Measurements from ENCODE around the gene SCAF8. TPM values are rescaled to one million over a fixed set of nuclear protein-coding genes. Genes with fewer than 3 reads are reported as not detected.

The SCAF8 gene
- total RNA-seq, 1 experiment from 2014 or later: 28.6 TPM

DNA sequence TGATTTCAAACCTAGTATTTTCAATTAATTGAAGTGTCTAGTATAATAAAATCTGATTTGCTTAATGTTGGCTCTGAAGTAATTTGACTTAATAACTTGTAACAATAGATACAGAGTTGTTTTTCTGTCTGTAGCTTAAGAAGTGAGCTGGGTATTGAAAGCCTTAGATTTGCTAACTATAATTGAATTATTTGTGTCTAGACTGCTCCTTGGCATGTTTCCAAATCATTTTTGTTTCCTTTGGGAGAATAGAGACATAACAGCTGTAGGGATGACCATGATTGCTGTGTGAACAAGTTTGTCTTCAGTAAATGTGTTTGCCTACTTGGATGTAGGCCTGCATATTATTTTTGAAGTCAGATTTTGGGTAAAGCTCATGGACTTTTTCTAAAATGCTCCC lies 115.4 kb downstream of the SCAF8 start:
- BruUV-seq (replicated peaks): no TSS peak
- CTCF ChIA-PET: interaction anchor here (0.6 kb wide), 1 partner anchor 14 kb away, joined by 3 read pairs; no protein-coding TSS in a partner anchor
- H3K9me3 Mint-ChIP-seq (ENCODE audit: low read depth, unreplicated experiment): no peaks in the 10 kb centered on the region
- H3K4me1 Mint-ChIP-seq (ENCODE audit: low read depth, unreplicated experiment): peaks cover 8% of the 10 kb centered on the region
- no peak overlapping the region for H3K4me3 Mint-ChIP-seq (ENCODE audit: low read depth, unreplicated experiment)
- no peaks in the 10 kb centered on the region for H3K27me3 Mint-ChIP-seq (ENCODE audit: unreplicated experiment)
- H3K27ac Mint-ChIP-seq (ENCODE audit: unreplicated experiment): no peak overlapping the region
- no peak for DNase-seq
- H3K36me3 Mint-ChIP-seq (ENCODE audit: insufficient read depth, unreplicated experiment): no peaks in the 10 kb centered on the region
- intact Hi-C loops (cut with micrococcal nuclease; ENCODE audit: unreplicated experiment): no loop called here
- TF ChIP-seq, protein P1, sequence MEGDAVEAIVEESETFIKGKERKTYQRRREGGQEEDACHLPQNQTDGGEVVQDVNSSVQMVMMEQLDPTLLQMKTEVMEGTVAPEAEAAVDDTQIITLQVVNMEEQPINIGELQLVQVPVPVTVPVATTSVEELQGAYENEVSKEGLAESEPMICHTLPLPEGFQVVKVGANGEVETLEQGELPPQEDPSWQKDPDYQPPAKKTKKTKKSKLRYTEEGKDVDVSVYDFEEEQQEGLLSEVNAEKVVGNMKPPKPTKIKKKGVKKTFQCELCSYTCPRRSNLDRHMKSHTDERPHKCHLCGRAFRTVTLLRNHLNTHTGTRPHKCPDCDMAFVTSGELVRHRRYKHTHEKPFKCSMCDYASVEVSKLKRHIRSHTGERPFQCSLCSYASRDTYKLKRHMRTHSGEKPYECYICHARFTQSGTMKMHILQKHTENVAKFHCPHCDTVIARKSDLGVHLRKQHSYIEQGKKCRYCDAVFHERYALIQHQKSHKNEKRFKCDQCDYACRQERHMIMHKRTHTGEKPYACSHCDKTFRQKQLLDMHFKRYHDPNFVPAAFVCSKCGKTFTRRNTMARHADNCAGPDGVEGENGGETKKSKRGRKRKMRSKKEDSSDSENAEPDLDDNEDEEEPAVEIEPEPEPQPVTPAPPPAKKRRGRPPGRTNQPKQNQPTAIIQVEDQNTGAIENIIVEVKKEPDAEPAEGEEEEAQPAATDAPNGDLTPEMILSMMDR (IDR thresholded peaks at IDR 0.05; ENCODE audit: unreplicated experiment): no peak

GRCh38 chr6:154849475-154849874 lies 116.3 kb downstream of the SCAF8 start:
- no peak overlapping the region for H3K27ac Mint-ChIP-seq (ENCODE audit: unreplicated experiment)
- no TSS peak for BruUV-seq (replicated peaks)
- CTCF ChIA-PET: no interaction called here
- peaks cover 8% of the 10 kb centered on the region for H3K4me1 Mint-ChIP-seq (ENCODE audit: low read depth, unreplicated experiment)
- TF ChIP-seq, protein P1 (IDR thresholded peaks at IDR 0.05; ENCODE audit: unreplicated experiment): no peak
- H3K36me3 Mint-ChIP-seq (ENCODE audit: insufficient read depth, unreplicated experiment): no peaks in the 10 kb centered on the region
- H3K9me3 Mint-ChIP-seq (ENCODE audit: low read depth, unreplicated experiment): no peaks in the 10 kb centered on the region
- no peak for DNase-seq
- intact Hi-C loops (cut with micrococcal nuclease; ENCODE audit: unreplicated experiment): no loop called here
- no peak overlapping the region for H3K4me3 Mint-ChIP-seq (ENCODE audit: low read depth, unreplicated experiment)
- H3K27me3 Mint-ChIP-seq (ENCODE audit: unreplicated experiment): no peaks in the 10 kb centered on the region

DNA sequence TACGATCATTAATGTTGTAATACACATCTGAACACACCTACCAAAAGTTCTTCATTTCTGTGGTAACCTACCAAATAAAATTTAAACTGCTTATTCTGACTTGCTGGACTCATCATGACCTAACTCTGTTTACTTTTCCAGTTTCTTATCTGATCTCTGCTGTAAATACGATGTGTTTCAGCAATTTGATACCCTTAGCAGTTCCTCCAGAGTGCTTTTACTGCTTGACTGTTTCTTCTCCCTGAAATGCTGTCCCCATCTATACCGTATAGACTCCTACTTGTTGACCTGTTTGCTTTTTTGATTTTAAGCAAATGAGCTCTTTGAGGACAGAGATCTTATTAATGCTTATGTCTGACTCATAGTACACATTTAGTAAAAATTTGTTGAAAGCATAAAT lies 119.5 kb downstream of the SCAF8 start:
- Mint-ChIP-seq H3K4me3 (ENCODE audit: low read depth, unreplicated experiment) (no peak overlapping the region), H3K27ac (ENCODE audit: unreplicated experiment) (peak overlapping the region; percentile 43), H3K9me3 (ENCODE audit: low read depth, unreplicated experiment) (no peaks in the 10 kb centered on the region), H3K27me3 (ENCODE audit: unreplicated experiment) (no peaks in the 10 kb centered on the region), H3K36me3 (ENCODE audit: insufficient read depth, unreplicated experiment) (no peaks in the 10 kb centered on the region), H3K4me1 (ENCODE audit: low read depth, unreplicated experiment) (peaks cover 8% of the 10 kb centered on the region)
- intact Hi-C loops (cut with micrococcal nuclease; ENCODE audit: unreplicated experiment): no loop called here
- no peak for DNase-seq
- TF ChIP-seq, protein P1 (IDR thresholded peaks at IDR 0.05; ENCODE audit: unreplicated experiment): no peak
- no TSS peak for BruUV-seq (replicated peaks)
- CTCF ChIA-PET: no interaction called here

GRCh38 chr6:154857529-154857928 lies 124.3 kb downstream of the SCAF8 start:
- peaks cover 7% of the 10 kb centered on the region for H3K4me1 Mint-ChIP-seq (ENCODE audit: low read depth, unreplicated experiment)
- no peaks in the 10 kb centered on the region for H3K9me3 Mint-ChIP-seq (ENCODE audit: low read depth, unreplicated experiment)
- CTCF ChIA-PET: no interaction called here
- no peak for DNase-seq
- H3K27ac Mint-ChIP-seq (ENCODE audit: unreplicated experiment): no peak overlapping the region
- no peaks in the 10 kb centered on the region for H3K27me3 Mint-ChIP-seq (ENCODE audit: unreplicated experiment)
- no TSS peak for BruUV-seq (replicated peaks)
- no peak overlapping the region for H3K4me3 Mint-ChIP-seq (ENCODE audit: low read depth, unreplicated experiment)
- TF ChIP-seq, protein P1 (IDR thresholded peaks at IDR 0.05; ENCODE audit: unreplicated experiment): no peak
- no peaks in the 10 kb centered on the region for H3K36me3 Mint-ChIP-seq (ENCODE audit: insufficient read depth, unreplicated experiment)
- intact Hi-C loops (cut with micrococcal nuclease; ENCODE audit: unreplicated experiment): no loop called here

All from Calu3 (cell line).